Uterus (tissue), 4 donors: ENCODE results near the gene SERPINE1. TPM values are rescaled to one million over a fixed set of nuclear protein-coding genes. Genes with fewer than 3 reads are reported as not detected.

Experiments used
- DNase-seq, 2 donors: peaks; one replicate each; pipeline ENCODE4 v3.0.0-alpha.2; 2019 to 2020
- H3K27ac ChIP-seq, 2 donors: fragments of 200-600 bp; sonication (generic); 1 replicate in 1 of 2; 2 replicates in 1 of 2; pipeline ENCODE4 v1.5.1; 2016 to 2018
- H3K27me3 ChIP-seq, 2 donors: fragments of 200-600 bp; sonication (generic); one replicate each; pipeline ENCODE4 v1.5.1; 2018 to 2019; ENCODE audit warnings: control low read depth in 1 of 2
- H3K36me3 ChIP-seq, 2 donors: fragments of 200-600 bp; sonication (generic); one replicate each; pipeline ENCODE4 v1.5.1; 2019; ENCODE audit warnings: control low read depth in 1 of 2
- H3K4me1 ChIP-seq, 2 donors: fragments of 200-600 bp; sonication (generic); one replicate each; pipeline ENCODE4 v1.5.1; 2018 to 2019; ENCODE audit warnings: control low read depth in 1 of 2
- H3K4me3 ChIP-seq, 2 donors: fragments of 200-600 bp; sonication (generic); 1 replicate in 1 of 2; 2 replicates in 1 of 2; pipeline ENCODE4 v1.5.1; 2018 to 2019; ENCODE audit warnings: mild to moderate bottlenecking in 1 of 2
- H3K9me3 ChIP-seq, 2 donors: fragments of 200-600 bp; sonication (generic); one replicate each; pipeline ENCODE4 v1.5.1; 2019; ENCODE audit warnings: control low read depth in 1 of 2
- POLR2A ChIP-seq, 2 donors: fragments of 450-650 bp; IDR thresholded peaks; one replicate each; pipeline ENCODE4 v1.6.1; 2016; ENCODE audit warnings: antibody characterized with exemption in 2 of 2, mild to moderate bottlenecking in 1 of 2, moderate library complexity in 1 of 2
- intact Hi-C: fragments of 100-400 bp; cut with DNase I; formaldehyde crosslinking; loops from one replicate; pipeline ENCODE4 v1.15.1; 2023; ENCODE audit warnings: low total_unique reads
- total RNA-seq, 4 donors: library from RNA; depleted of rRNA in 3 of 4; stranded (reverse); fragments of >200 nt in 3 of 4; gene quantifications; one replicate each; pipeline versions ENCODE4 v1.1.0 to v1.2.4, GENCODE V29; 2014 to 2023
- TF ChIP-seq, protein P1 (sequence below), 4 experiments: fragments of 200-600 bp in 2 of 4; fragments of 450-650 bp in 2 of 4; sonication (generic) in 2 of 4; IDR thresholded peaks; one replicate each; pipeline ENCODE4 v1.5.1; 2016 to 2019; ENCODE audit warnings: antibody characterized with exemption in 4 of 4, mild to moderate bottlenecking in 2 of 4, moderate library complexity in 1 of 4
- donor health status: DM: yes; HTN: yes; CAD: no.

The SERPINE1 gene
- total RNA-seq, 4 donors from 2014 or later, result 0.51 to 10.6 (median 5.5) TPM

DNA sequence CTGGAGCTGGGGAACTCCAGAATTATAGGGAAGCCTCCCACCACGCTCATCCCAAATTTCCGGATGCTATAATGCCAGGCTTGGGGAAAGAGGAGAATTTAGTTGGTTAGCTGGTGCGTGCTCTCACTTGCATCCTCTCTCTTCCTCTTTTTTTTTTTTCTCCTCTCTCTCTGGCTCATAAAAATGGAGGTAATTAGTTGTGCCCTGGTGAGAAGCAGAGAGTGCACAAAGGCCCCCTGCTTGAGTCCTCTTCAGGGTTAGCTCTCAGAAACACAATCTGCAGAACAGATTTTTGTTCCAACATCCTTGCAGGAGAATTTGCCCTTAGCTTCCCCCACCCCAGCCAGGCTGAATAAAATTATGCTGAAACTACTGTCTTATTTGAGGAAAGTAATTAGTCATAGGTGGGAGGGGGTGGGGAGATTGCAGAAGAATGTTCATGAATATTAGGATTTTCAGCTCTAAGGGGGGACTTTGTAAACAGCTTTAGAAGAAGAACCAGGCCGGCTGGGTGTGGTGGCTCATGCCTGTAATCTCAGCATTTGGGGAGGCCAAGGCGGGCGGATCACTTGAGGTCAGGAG lies 7.6 kb downstream of the SERPINE1 start:
- intact Hi-C loops, result no loop called here
- H3K36me3 ChIP-seq, result no peaks in the 10 kb centered on the region
- TF ChIP-seq, protein P1, sequence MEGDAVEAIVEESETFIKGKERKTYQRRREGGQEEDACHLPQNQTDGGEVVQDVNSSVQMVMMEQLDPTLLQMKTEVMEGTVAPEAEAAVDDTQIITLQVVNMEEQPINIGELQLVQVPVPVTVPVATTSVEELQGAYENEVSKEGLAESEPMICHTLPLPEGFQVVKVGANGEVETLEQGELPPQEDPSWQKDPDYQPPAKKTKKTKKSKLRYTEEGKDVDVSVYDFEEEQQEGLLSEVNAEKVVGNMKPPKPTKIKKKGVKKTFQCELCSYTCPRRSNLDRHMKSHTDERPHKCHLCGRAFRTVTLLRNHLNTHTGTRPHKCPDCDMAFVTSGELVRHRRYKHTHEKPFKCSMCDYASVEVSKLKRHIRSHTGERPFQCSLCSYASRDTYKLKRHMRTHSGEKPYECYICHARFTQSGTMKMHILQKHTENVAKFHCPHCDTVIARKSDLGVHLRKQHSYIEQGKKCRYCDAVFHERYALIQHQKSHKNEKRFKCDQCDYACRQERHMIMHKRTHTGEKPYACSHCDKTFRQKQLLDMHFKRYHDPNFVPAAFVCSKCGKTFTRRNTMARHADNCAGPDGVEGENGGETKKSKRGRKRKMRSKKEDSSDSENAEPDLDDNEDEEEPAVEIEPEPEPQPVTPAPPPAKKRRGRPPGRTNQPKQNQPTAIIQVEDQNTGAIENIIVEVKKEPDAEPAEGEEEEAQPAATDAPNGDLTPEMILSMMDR (IDR thresholded peaks at IDR 0.05), result no peak
- no peak for TF ChIP-seq POLR2A (IDR thresholded peaks at IDR 0.05)
- H3K4me3 ChIP-seq, result no peak overlapping the region
- no peaks in the 10 kb centered on the region for H3K4me1 ChIP-seq
- DNase-seq, result no peak
- no peaks in the 10 kb centered on the region for H3K27me3 ChIP-seq
- no peaks in the 10 kb centered on the region for H3K9me3 ChIP-seq
- H3K27ac ChIP-seq, result no peak overlapping the region

DNA sequence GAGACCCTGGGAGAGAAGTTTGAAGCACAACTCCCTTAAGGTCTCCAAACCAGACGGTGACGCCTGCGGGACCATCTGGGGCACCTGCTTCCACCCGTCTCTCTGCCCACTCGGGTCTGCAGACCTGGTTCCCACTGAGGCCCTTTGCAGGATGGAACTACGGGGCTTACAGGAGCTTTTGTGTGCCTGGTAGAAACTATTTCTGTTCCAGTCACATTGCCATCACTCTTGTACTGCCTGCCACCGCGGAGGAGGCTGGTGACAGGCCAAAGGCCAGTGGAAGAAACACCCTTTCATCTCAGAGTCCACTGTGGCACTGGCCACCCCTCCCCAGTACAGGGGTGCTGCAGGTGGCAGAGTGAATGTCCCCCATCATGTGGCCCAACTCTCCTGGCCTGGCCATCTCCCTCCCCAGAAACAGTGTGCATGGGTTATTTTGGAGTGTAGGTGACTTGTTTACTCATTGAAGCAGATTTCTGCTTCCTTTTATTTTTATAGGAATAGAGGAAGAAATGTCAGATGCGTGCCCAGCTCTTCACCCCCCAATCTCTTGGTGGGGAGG lies 10.8 kb downstream of the SERPINE1 start:
- DNase-seq, result no peak
- H3K4me1 ChIP-seq, result no peaks in the 10 kb centered on the region
- no peak overlapping the region for H3K4me3 ChIP-seq
- peak overlapping the region; percentile 58 to 84 for H3K27ac ChIP-seq
- no peaks in the 10 kb centered on the region for H3K27me3 ChIP-seq
- no peaks in the 10 kb centered on the region for H3K36me3 ChIP-seq
- no peaks in the 10 kb centered on the region for H3K9me3 ChIP-seq
- TF ChIP-seq, protein P1 (IDR thresholded peaks at IDR 0.05), result no peak
- no peak for TF ChIP-seq POLR2A (IDR thresholded peaks at IDR 0.05)
- intact Hi-C loops, result loop anchor here (5.0 kb wide), 1 partner anchor 40 kb away; no protein-coding TSS in a partner anchor

DNA sequence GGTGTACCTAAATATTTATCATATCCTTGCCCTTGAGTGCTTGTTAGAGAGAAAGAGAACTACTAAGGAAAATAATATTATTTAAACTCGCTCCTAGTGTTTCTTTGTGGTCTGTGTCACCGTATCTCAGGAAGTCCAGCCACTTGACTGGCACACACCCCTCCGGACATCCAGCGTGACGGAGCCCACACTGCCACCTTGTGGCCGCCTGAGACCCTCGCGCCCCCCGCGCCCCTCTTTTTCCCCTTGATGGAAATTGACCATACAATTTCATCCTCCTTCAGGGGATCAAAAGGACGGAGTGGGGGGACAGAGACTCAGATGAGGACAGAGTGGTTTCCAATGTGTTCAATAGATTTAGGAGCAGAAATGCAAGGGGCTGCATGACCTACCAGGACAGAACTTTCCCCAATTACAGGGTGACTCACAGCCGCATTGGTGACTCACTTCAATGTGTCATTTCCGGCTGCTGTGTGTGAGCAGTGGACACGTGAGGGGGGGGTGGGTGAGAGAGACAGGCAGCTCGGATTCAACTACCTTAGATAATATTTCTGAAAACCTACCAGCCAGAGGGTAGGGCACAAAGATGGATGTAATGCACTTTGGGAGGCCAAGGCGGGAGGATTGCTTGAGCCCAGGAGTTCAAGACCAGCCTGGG lies 11.4 kb downstream of the SERPINE1 start:
- no peaks in the 10 kb centered on the region for H3K27me3 ChIP-seq
- no peak overlapping the region for H3K4me3 ChIP-seq
- DNase-seq, result peak; percentile 86 to 96
- peak in 1 of 2 donors; percentile 39 for TF ChIP-seq POLR2A (IDR thresholded peaks at IDR 0.05)
- TF ChIP-seq, protein P1 (IDR thresholded peaks at IDR 0.05), result peak; percentile 69 to 90 (median 82)
- H3K9me3 ChIP-seq, result no peaks in the 10 kb centered on the region
- no peaks in the 10 kb centered on the region for H3K36me3 ChIP-seq
- intact Hi-C loops, result loop anchor here (5.0 kb wide), 1 partner anchor 41 kb away; no protein-coding TSS in a partner anchor
- H3K27ac ChIP-seq, result peak overlapping the region; percentile 58 to 84
- no peaks in the 10 kb centered on the region for H3K4me1 ChIP-seq

DNA sequence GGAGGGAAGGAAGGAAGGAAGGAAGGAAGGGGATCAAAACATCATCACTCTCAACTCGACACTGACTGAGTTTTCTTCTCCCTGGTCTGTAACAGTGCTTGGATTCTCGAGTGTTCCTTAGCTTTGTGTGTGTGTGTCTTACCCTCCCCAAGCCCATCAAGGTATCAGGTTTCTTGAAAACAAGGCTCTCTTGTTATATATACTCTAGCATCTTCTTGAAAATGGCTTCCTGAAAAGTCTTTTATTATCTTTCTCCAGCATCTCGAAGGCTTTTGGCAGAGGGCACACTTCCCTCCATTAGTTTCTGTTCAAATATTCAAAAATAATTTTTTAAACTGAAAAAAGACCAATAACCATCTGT lies 13.4 kb downstream of the SERPINE1 start:
- no peak overlapping the region for H3K4me3 ChIP-seq
- H3K9me3 ChIP-seq, result no peaks in the 10 kb centered on the region
- no peak overlapping the region for H3K27ac ChIP-seq
- intact Hi-C loops, result no loop called here
- DNase-seq, result no peak
- no peaks in the 10 kb centered on the region for H3K27me3 ChIP-seq
- TF ChIP-seq, protein P1 (IDR thresholded peaks at IDR 0.05), result no peak
- TF ChIP-seq POLR2A (IDR thresholded peaks at IDR 0.05), result no peak
- no peaks in the 10 kb centered on the region for H3K36me3 ChIP-seq
- H3K4me1 ChIP-seq, result no peaks in the 10 kb centered on the region

DNA sequence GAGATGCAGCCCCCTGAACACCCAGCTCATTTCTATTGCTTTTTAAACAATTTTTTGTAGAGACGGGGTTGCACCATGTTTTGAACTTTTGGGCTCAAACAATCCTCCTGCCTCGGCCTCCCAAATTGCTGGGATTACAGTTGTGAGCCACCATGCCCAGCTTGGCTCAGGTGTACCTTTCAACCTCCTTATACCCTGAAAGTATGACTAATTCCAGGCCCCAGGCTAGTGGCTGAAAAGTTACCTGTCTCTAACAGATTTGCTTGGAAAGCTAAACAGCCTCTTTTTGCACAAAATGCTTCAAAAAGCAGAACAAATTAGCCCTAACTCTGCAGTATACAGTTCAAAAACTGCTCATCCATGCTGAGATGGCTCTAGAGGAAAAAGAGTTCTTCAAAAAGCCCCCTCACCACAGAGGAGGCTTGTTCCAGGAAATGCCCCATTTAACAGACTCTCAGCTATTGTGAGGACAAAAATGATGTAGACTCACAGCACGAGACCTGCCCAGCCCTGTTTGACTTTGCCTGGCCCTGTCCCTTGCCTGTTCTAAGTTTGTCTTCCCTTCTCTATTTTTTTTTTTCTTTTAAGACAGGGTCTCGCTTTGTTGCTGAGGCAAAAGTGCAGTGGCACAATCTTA lies 14.0 kb downstream of the SERPINE1 start:
- no peaks in the 10 kb centered on the region for H3K27me3 ChIP-seq
- no peak overlapping the region for H3K27ac ChIP-seq
- TF ChIP-seq, protein P1 (IDR thresholded peaks at IDR 0.05), result no peak
- no peak for TF ChIP-seq POLR2A (IDR thresholded peaks at IDR 0.05)
- no peak overlapping the region for H3K4me3 ChIP-seq
- DNase-seq, result no peak
- H3K9me3 ChIP-seq, result no peaks in the 10 kb centered on the region
- intact Hi-C loops, result no loop called here
- H3K36me3 ChIP-seq, result no peaks in the 10 kb centered on the region
- no peaks in the 10 kb centered on the region for H3K4me1 ChIP-seq
